ENCODE data around the gene MEGF9. TPM values are rescaled to one million over a fixed set of nuclear protein-coding genes. Genes with fewer than 3 reads are reported as not detected.

MEGF9 gene
- total and polyA plus RNA-seq, 2 donors (not counting 3 experiments of a cell fraction or from before 2014, with no cell fraction given), result 4.0 to 13.0 TPM

GRCh38 chr9:120646948-120647347 is 67.3 kb downstream of the MEGF9 start:
- no peaks in the 10 kb centered on the region for H3K27me3 ChIP-seq (ENCODE audit: control insufficient read depth in 2 of 2, insufficient read depth in 2 of 2, low read length in 2 of 2)

More at GRCh38 chr9:120646948-120647347, 67.3 kb downstream of the MEGF9 start:
- intact Hi-C loops (cut with micrococcal nuclease) (no loop called here), dilution Hi-C loops (cut with MboI; ENCODE audit: extremely low pct_ligation_motif_present, low sequenced_read_pairs) (no loop called here)
- FAIRE-seq (no peak), DNase-seq (ENCODE audit: low read depth, low spot score) (no peak)
- ChIA-PET POLR2A (interaction anchor here (0.7 kb wide), 1 partner anchor 545 kb away, joined by 4 read pairs; no protein-coding TSS in a partner anchor), CTCF (interaction anchor here (0.6 to 2.1 kb wide), 3 partner anchors 15 to 94 kb away, joined by 3 to 5 read pairs (median 3); no protein-coding TSS in a partner anchor)
- Histone ChIP-seq H3K4me1 (ENCODE audit: control insufficient read depth, extremely low read depth, insufficient read depth, low read length) (no peaks in the 10 kb centered on the region), H3K4me2 (ENCODE audit: insufficient read depth, low read length) (no peak overlapping the region), H4K20me1 (replicated peaks; ENCODE audit: control insufficient read depth, extremely low read depth, insufficient read depth, low read length) (no peaks in the 10 kb centered on the region), H3K9me3 (replicated peaks; ENCODE audit: control insufficient read depth, insufficient read depth, low read length) (no peaks in the 10 kb centered on the region), H3K9me1 (replicated peaks; ENCODE audit: control insufficient read depth, extremely low read depth, insufficient read depth, low read length) (no peaks in the 10 kb centered on the region), H3K27ac (ENCODE audit: insufficient read depth, low read depth, low read length) (no peak overlapping the region), H3K79me2 (ENCODE audit: control insufficient read depth, insufficient read depth, low read length) (no peaks in the 10 kb centered on the region), H3K36me3 (ENCODE audit: control insufficient read depth in 2 of 2, extremely low read depth in 1 of 2, insufficient read depth in 2 of 2, low read length in 2 of 2) (no peaks in the 10 kb centered on the region), H2AFZ (ENCODE audit: low read depth, low read length) (no peak overlapping the region), H3K9ac (replicated peaks; ENCODE audit: extremely low read depth, insufficient read depth, low read length) (no peak overlapping the region), H3K4me3 (replicated peaks in 1 of 3; ENCODE audit: insufficient read depth in 1 of 3, low read depth in 1 of 3, low read length in 3 of 3) (no peak overlapping the region)
- TF ChIP-seq POLR2A (IDR thresholded peaks at IDR 0.05; ENCODE audit: low read depth, low read length) (no peak), JUN (IDR thresholded peaks at IDR 0.05; ENCODE audit: borderline replicate concordance, insufficient read depth, insufficient read length, low read depth) (no peak), GATA2 (IDR thresholded peaks at IDR 0.05; ENCODE audit: insufficient read depth, insufficient read length, low read depth, low read length) (no peak), POLR2AphosphoS5 (IDR thresholded peaks at IDR 0.05; ENCODE audit: insufficient read depth, low read depth, low read length) (no peak), MAX (IDR thresholded peaks at IDR 0.05; ENCODE audit: insufficient read depth, insufficient read length) (no peak), EZH2 (IDR thresholded peaks at IDR 0.05; ENCODE audit: borderline replicate concordance, low read depth, low read length, severe bottlenecking) (no peak), MYC (IDR thresholded peaks at IDR 0.05; ENCODE audit: low read depth, low read length) (no peak), FOS (IDR thresholded peaks at IDR 0.05; ENCODE audit: borderline replicate concordance, insufficient read depth, low read length) (no peak)
- TF ChIP-seq, protein P1, sequence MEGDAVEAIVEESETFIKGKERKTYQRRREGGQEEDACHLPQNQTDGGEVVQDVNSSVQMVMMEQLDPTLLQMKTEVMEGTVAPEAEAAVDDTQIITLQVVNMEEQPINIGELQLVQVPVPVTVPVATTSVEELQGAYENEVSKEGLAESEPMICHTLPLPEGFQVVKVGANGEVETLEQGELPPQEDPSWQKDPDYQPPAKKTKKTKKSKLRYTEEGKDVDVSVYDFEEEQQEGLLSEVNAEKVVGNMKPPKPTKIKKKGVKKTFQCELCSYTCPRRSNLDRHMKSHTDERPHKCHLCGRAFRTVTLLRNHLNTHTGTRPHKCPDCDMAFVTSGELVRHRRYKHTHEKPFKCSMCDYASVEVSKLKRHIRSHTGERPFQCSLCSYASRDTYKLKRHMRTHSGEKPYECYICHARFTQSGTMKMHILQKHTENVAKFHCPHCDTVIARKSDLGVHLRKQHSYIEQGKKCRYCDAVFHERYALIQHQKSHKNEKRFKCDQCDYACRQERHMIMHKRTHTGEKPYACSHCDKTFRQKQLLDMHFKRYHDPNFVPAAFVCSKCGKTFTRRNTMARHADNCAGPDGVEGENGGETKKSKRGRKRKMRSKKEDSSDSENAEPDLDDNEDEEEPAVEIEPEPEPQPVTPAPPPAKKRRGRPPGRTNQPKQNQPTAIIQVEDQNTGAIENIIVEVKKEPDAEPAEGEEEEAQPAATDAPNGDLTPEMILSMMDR (IDR thresholded peaks at IDR 0.05; ENCODE audit: extremely low read depth in 1 of 2, insufficient read depth in 1 of 2, low read depth in 1 of 2, low read length in 2 of 2), result no peak
- no TSS peak for BruUV-seq (replicated peaks)
